Measurements from ENCODE around the gene SERPINI1.

Gene SERPINI1

GRCh38 chr3:167837466-167837865, 101.9 kb downstream of the SERPINI1 start:
- DNase-seq (ENCODE audit: low read depth), result peak; percentile 23
- no peak for TF ChIP-seq CTCF (IDR thresholded peaks at IDR 0.05; ENCODE audit: insufficient read depth, low read depth, low read length, missing control alignments)
- H3K4me3 ChIP-seq (ENCODE audit: low read length), result no peak overlapping the region

GRCh38 chr3:167839460-167840134, 104.1 kb downstream of the SERPINI1 start:
- TF ChIP-seq CTCF (IDR thresholded peaks at IDR 0.05; ENCODE audit: insufficient read depth, low read depth, low read length, missing control alignments), result no peak
- H3K4me3 ChIP-seq (ENCODE audit: low read length), result no peak overlapping the region
- DNase-seq (ENCODE audit: low read depth), result peak; percentile 60

GRCh38 chr3:167840247-167840646, 104.7 kb downstream of the SERPINI1 start:
- TF ChIP-seq CTCF (IDR thresholded peaks at IDR 0.05; ENCODE audit: insufficient read depth, low read depth, low read length, missing control alignments), result no peak
- DNase-seq (ENCODE audit: low read depth), result peak; percentile 50
- H3K4me3 ChIP-seq (ENCODE audit: low read length), result no peak overlapping the region

- TF ChIP-seq CTCF (IDR thresholded peaks at IDR 0.05; ENCODE audit: insufficient read depth, low read depth, low read length, missing control alignments), result no peak
- no peak overlapping the region for H3K4me3 ChIP-seq (ENCODE audit: low read length)
- no peak for DNase-seq (ENCODE audit: low read depth)
Measured at GRCh38 chr3:167843481-167843880, 108.0 kb downstream of the SERPINI1 start.

- no peak for DNase-seq (ENCODE audit: low read depth)
- no peak overlapping the region for H3K4me3 ChIP-seq (ENCODE audit: low read length)
- TF ChIP-seq CTCF (IDR thresholded peaks at IDR 0.05; ENCODE audit: insufficient read depth, low read depth, low read length, missing control alignments), result no peak
Measured at GRCh38 chr3:167843886-167844285, 108.4 kb downstream of the SERPINI1 start.

GRCh38 chr3:167844528-167844927, 109.0 kb downstream of the SERPINI1 start:
- H3K4me3 ChIP-seq (ENCODE audit: low read length), result no peak overlapping the region
- no peak for TF ChIP-seq CTCF (IDR thresholded peaks at IDR 0.05; ENCODE audit: insufficient read depth, low read depth, low read length, missing control alignments)
- no peak for DNase-seq (ENCODE audit: low read depth)

GRCh38 chr3:167851171-167851570, 115.7 kb downstream of the SERPINI1 start:
- no peak overlapping the region for H3K4me3 ChIP-seq (ENCODE audit: low read length)
- DNase-seq (ENCODE audit: low read depth), result peak; percentile 23
- no peak for TF ChIP-seq CTCF (IDR thresholded peaks at IDR 0.05; ENCODE audit: insufficient read depth, low read depth, low read length, missing control alignments)
